ENCODE results near the gene CPTP. TPM values are rescaled to one million over a fixed set of nuclear protein-coding genes. Genes with fewer than 3 reads are reported as not detected.

The CPTP gene
- total RNA-seq, 4 donors from 2014 or later, result 15.4 to 44.9 (median 31.5) TPM

GRCh38 chr1:1303736-1304135 is 20.9 kb upstream of the CPTP start:
- Histone ChIP-seq H3K4me1 (peaks cover 38 to 55% (median 46%) of the 10 kb centered on the region in 4 donors), H3K27ac (replicated peaks in 1 of 4) (peak overlapping the region; percentile 79 to 87 (median 84)), H3K9me3 (no peaks in the 10 kb centered on the region), H3K4me3 (peak overlapping the region in 1 of 4 donors; percentile 67), H3K27me3 (no peaks in the 10 kb centered on the region), H3K36me3 (peaks cover 0 to 21% (median 11%) of the 10 kb centered on the region in 4 donors)
- DNase-seq (ENCODE audit: extremely low spot score), result no peak
- intact Hi-C loops (cut with DNase I), result no loop called here
- WGBS, result 80% methylated on average over 4 of the region's 13 CpGs
- TF ChIP-seq POLR2A (IDR thresholded peaks at IDR 0.05; ENCODE audit: low read depth) (no peak), POLR2AphosphoS5 (IDR thresholded peaks at IDR 0.05) (no peak), EP300 (IDR thresholded peaks at IDR 0.05) (no peak)
- TF ChIP-seq, protein P1, sequence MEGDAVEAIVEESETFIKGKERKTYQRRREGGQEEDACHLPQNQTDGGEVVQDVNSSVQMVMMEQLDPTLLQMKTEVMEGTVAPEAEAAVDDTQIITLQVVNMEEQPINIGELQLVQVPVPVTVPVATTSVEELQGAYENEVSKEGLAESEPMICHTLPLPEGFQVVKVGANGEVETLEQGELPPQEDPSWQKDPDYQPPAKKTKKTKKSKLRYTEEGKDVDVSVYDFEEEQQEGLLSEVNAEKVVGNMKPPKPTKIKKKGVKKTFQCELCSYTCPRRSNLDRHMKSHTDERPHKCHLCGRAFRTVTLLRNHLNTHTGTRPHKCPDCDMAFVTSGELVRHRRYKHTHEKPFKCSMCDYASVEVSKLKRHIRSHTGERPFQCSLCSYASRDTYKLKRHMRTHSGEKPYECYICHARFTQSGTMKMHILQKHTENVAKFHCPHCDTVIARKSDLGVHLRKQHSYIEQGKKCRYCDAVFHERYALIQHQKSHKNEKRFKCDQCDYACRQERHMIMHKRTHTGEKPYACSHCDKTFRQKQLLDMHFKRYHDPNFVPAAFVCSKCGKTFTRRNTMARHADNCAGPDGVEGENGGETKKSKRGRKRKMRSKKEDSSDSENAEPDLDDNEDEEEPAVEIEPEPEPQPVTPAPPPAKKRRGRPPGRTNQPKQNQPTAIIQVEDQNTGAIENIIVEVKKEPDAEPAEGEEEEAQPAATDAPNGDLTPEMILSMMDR (IDR thresholded peaks at IDR 0.05), result no peak

GRCh38 chr1:1304331-1305299 is 20.0 kb upstream of the CPTP start:
- Histone ChIP-seq H3K4me3 (peak overlapping the region; percentile 67 to 91 (median 81)), H3K27ac (replicated peaks in 1 of 4) (peak overlapping the region; percentile 79 to 87 (median 84)), H3K27me3 (no peaks in the 10 kb centered on the region), H3K36me3 (peaks cover 0 to 13% (median 7%) of the 10 kb centered on the region in 4 donors), H3K4me1 (peaks cover 44 to 57% (median 55%) of the 10 kb centered on the region in 4 donors), H3K9me3 (no peaks in the 10 kb centered on the region)
- WGBS, result 20% methylated on average over 16 of the region's 29 CpGs
- DNase-seq (ENCODE audit: extremely low spot score), result peak; percentile 96
- intact Hi-C loops (cut with DNase I), result no loop called here
- TF ChIP-seq POLR2AphosphoS5 (IDR thresholded peaks at IDR 0.05), result peak; percentile 41 to 88
- TF ChIP-seq EP300 (IDR thresholded peaks at IDR 0.05), result no peak

- intact Hi-C loops (cut with DNase I), result no loop called here
- H3K4me3 ChIP-seq, result peak overlapping the region; percentile 67 to 91 (median 81)
- H3K4me1 ChIP-seq, result peaks cover 48 to 66% (median 61%) of the 10 kb centered on the region in 4 donors
- H3K27me3 ChIP-seq, result no peaks in the 10 kb centered on the region
- no peak for TF ChIP-seq EP300 (IDR thresholded peaks at IDR 0.05)
- TF ChIP-seq, protein P1 (IDR thresholded peaks at IDR 0.05), result no peak
- peak; percentile 40 to 55 for TF ChIP-seq POLR2AphosphoS5 (IDR thresholded peaks at IDR 0.05)
- H3K9me3 ChIP-seq, result no peaks in the 10 kb centered on the region
- H3K36me3 ChIP-seq, result peaks cover 0 to 13% (median 10%) of the 10 kb centered on the region in 4 donors
- peak; percentile 93 for DNase-seq (ENCODE audit: extremely low spot score)
- 13% methylated on average over 4 of the region's 25 CpGs for WGBS
- H3K27ac ChIP-seq (replicated peaks in 1 of 4), result peak overlapping the region; percentile 79 to 87 (median 84)
These were observed 19.1 kb upstream of the CPTP start for GRCh38 chr1:1305300-1306069.

DNA sequence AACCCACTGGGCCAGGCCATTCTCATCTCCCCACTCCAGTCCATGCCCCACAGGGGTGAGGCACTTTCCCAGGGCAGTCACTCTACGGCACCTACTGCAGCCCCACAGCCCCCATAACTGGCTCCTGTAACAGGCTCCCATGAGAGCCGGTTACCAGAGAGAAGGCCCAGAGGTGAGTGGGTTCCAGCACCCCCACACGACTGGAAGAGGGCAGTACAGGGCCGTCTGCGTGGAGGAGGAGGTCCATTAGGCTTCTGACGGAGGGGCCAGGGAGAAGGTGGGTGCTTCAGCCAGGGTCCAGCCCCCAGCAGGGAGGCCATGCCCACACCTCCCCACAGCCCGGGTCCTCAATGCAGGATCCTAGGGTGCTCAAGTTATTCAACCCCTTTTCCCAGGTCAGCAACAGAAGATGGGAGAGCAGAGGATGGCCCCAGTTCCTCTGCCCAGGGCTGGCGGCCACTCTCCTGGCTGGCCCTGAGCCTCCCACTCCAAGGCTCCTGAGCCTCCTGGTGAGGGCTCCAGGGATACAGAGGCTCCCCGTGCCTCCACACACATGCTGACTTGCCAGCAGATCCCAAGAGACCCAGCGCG is 18.4 kb upstream of the CPTP start:
- no peak for TF ChIP-seq POLR2AphosphoS5 (IDR thresholded peaks at IDR 0.05)
- TF ChIP-seq EP300 (IDR thresholded peaks at IDR 0.05), result no peak
- no peak for TF ChIP-seq POLR2A (IDR thresholded peaks at IDR 0.05; ENCODE audit: low read depth)
- TF ChIP-seq, protein P1 (IDR thresholded peaks at IDR 0.05), result no peak
- peaks cover 48 to 68% (median 61%) of the 10 kb centered on the region in 4 donors for H3K4me1 ChIP-seq
- no peaks in the 10 kb centered on the region for H3K9me3 ChIP-seq
- no peaks in the 10 kb centered on the region for H3K27me3 ChIP-seq
- peak overlapping the region; percentile 79 to 87 (median 84) for H3K27ac ChIP-seq (replicated peaks in 1 of 4)
- intact Hi-C loops (cut with DNase I), result no loop called here
- peak overlapping the region; percentile 67 to 91 (median 81) for H3K4me3 ChIP-seq
- WGBS, result 28% methylated on average over 6 of the region's 11 CpGs
- peaks cover 3 to 18% (median 16%) of the 10 kb centered on the region in 4 donors for H3K36me3 ChIP-seq
- no peak for DNase-seq (ENCODE audit: extremely low spot score)

Data from esophagus muscularis mucosa (tissue), 4 donors.